HG02885 (cell line): ENCODE data around the gene ABL2.
"Not testable (repeated sequence)": the region's sequence is repeated elsewhere in the genome, so short reads cannot be mapped to it uniquely, and the experiment has no call there.

Source experiments
- ATAC-seq: cut with Tn5 transposase; IDR thresholded peaks from one replicate; pipeline ENCODE4 v1.9.1; 2021; ENCODE audit warnings: mild to moderate bottlenecking; ENCODE audit not compliant: unreplicated experiment, poor library complexity

ABL2 gene

DNA sequence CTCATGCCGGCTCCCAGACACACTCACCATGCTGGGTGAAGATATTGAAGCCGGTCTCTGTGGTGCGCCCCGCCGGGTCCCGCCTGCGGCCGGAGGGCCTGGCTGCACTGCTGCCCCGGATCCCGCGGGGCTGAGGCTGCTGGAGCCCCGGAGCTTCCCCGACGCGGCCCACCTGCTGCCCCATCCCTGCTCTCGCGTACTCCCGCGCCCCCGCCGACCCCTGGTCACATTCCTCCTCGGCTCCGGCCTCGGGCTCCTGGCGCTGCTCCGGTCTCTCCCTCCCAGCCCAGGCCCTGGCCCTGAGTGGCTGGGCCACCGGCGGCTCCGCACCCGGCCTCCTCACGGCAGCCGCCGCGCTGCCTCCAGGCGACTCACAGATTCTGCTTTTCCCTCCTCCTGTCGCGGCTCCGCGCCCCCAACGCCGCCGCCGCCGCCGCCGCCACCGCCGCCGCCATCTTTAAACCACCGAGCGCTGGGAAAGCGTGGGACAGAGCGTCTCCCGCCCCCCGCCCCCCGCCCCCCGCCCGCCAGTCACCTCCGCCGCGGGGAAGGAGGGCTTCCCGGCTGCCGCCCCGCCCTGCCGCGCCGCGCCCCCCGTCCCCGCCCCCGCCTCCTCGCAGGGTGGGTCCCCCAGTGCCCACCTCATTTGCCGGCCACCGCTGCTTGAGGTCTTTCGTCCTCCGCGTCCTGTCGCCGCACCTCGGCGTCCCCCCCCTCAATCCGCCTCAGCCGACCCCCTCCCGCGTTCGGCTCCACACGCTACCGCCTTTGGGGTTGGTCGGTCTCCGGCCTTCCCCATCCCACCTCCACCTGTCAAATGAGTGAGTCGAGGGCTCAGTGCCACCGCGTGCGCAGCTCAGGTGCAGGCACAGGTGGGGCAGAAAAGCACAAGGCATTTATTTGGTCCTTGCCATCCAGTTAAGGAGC, at the start of gene ABL2:
TSS of gene ABL2 (minus strand) at position 464 of the 927 bp plus-strand sequence. CDS start at position 184, 280 bp downstream.
- ATAC-seq, result peak; percentile 69

DNA sequence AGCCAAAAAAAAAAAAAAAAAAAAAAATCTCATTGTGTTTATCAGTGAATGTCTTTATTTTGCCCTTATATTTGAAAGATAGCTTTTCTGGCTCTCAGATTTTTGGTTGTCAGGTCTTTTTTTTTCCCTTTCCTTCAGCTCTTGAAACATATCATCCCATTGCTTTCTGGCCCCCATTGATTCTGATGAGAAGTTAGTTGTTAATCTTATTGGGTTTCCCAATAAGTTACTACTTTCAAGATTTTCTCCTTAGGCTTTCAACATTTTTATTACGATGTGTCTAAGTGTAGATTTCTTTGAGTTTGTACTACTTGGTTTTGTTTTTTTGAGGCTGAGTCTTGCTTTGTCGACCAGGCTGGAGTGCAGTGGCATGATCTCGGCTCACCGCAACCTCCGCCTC, 49.4 kb upstream of the ABL2 start:
- no peak for ATAC-seq

- ATAC-seq, result not testable (repeated sequence)
Measured at GRCh38 chr1:179274424-179274823, 44.9 kb upstream of the ABL2 start.

DNA sequence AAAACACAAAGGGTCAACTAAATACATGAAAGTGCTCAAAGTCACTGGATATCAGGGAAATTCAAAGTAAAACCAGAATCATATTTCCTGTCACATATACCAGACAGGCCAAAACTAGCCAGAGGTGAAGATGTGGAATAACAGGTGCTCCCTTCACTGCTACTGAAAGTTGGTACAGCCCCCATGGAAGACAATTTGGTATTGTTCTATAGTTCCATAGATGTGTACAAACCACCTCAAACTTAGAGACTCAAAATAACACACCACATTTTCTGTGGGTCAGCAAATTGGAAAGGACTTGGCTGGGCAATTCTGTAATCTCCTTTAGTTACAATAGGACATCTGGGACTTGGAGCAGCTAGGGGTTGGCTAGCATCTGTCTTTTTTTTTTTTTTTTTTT, 39.6 kb upstream of the ABL2 start:
- no peak for ATAC-seq

DNA sequence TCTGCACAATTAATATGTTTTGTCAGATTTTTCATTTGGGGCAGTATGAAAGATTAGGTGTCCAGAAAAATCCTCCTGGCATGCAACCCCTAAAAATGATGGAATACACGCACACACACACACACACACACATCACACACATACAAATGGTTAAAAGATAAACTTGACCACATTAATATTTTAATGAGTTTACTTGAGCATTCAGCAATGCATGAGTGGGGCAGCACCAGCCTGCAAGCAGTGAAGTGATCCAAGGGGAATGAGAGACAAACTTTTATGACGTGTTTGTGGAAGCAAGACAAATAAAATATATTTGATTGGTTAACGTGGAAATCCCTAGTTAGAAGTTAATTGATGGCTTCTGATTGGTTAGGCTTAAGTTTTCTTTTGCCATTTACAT, 35.0 kb upstream of the ABL2 start:
- no peak for ATAC-seq

DNA sequence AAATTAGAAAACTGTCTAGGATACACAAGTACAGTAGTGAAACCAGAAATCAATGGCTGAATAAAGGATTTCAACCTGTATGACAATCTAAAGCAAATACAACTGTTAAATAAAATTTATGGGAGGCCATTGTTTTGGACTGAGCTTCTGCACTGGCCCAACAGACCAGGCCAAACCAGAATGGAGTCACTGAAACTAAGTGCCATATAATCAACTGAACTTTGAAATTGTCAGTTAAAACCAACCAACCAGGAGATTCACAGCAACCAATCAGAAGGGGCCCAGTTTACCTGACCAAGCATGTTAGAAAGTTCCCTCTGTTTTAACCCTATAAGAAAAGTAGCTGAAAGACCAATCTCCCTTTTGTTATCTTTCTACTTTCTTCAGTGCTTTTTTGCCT, 33.6 kb upstream of the ABL2 start:
- no peak for ATAC-seq

GRCh38 chr1:179262183-179262582, 32.7 kb upstream of the ABL2 start:
- ATAC-seq, result no peak

DNA sequence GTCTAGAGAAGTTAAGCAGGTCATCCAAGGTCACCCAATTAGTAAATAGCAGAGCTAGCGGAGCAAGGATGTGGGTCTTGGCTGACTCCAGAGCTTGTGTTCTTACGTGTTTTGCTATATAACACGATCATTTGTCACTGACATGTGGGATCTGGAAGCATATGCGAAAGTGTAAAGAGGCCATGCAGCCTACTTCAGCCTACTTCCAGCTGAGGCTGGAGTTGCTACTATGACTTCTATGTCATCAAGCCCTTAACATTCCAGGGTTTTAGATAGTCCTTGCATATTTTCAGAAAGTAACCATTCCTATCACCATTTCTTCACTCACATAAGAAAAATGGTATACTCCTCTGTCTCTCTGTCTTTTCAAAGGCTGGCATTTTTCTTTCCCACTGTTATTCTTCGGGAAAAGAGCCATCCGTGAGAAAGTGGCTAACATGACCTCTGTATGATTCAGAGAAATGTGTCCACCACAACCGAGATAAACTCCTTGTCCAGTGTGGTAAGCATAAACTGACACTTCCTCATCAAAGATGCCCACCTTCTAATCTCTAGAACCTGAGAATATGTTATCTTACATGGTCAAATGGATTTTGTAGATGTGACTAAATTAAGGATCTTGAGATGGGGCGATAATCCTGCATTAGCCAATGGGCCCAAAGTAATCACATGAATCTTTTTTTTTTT, 24.0 kb upstream of the ABL2 start:
- ATAC-seq, result no peak

DNA sequence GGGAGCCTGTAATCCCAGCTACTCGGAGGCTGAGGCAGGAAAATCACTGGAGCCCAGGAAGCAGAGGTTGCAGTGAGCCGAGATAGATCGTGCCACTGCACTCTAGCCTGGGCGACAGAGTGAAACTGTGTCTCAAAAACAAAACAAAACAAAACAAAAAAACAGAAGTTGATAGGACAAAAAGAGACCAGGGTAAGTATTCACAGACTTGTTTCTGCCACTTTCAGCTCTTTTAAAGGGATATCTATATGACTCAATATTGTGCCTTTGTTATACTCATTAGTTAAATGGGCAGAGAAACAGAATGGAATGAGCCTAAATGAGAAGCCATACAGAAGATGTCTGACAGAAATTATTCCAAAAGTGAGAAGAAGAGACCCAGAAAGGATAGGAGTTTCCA, 23.1 kb upstream of the ABL2 start:
- no peak for ATAC-seq

DNA sequence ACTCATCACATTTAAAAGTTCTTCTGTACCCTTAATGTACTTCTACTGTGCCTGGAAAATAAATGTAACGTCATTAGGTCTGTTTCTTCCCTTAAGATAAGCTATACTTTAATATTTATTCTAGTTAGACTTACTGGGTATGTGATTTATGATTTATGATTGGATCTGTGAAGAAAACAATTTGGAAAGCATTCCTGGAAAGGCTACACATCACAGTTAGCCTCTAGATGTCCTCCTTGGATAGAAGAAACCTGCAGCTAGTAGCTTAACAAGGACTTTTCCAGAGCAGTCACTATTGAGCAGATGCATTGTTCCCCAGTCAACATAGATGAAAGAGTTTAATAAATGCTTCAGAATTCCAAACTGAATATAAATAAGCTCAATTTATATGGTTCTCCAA, 22.2 kb upstream of the ABL2 start:
- no peak for ATAC-seq

- no peak for ATAC-seq
Measured at GRCh38 chr1:179247923-179248322, 18.4 kb upstream of the ABL2 start.

GRCh38 chr1:179245426-179245825, 15.9 kb upstream of the ABL2 start:
- peak; percentile 59 for ATAC-seq

GRCh38 chr1:179241530-179242097, 12.1 kb upstream of the ABL2 start:
- ATAC-seq, result no peak

DNA sequence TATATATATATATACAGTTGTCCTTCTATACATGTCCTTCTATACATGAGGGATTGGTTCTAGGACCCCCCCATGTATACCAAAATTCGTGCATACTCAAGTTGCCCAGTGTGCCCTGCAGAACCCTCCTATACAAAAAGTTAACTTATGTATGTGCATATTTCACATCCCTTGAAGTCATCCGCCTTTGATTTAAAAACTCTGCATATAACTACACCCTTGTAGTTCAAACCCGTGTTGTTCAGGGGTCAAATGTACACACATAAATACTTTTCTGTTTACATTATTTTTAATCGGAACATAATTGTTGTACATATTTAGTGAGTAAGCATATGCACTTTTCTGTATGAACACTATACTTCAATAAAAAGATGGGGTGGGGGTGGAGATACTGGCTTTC, 7.7 kb upstream of the ABL2 start:
- ATAC-seq, result no peak

DNA sequence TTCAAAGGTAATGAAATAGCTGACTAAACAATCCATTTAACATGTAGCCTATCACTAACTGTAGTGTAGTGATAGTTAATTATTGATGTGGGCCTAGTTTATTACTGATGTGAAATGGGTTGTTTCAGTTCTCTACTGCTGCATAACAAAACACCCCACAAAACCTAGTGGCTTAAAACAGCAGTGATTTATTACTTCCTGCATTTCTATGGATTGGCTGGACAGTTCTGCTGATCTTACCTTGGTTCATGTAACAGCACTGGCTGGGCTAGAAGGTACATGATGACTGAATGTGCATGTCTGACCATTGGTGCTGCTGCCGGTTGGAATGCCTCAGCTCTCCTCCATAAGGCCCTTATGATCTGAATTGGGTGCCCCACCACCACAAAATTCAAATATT, 5.4 kb upstream of the ABL2 start:
- ATAC-seq, result no peak

DNA sequence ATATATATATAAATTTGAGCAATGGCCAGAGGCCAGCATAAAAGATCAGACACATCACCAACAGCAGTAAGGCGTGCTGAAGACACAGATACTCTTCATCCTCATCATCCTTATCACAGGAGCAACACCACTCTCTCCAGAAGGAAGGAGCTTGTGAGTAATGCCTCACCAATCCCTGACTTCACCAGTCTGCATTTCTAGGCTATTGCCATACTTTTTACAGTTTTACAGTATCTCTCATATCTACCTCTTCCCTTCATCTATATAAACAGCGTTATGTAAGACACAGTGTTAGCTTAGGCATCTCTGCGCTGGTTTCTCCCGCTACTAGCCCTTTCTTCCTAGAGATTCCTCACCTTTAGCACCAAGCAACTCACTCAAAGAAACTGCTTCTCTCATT, 2.4 kb upstream of the ABL2 start:
- no peak for ATAC-seq

DNA sequence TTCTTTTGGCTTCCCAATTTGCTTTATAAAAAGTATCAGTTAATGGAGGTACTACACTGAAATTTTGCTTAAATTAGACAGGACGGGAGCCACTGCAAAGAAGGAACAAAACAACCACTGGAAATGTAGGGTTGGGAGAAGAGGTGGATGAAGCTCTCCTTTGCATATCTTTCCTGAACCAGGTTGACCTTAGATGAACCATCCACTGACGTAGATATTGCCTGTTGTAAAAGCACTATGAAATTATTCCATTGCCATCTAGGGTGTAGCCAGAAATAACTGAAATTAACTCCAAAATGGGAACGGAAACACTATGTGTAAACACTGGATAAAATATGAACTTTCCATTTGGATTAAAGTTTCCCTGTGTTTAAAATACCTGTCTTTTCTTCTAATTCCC, 1.2 kb upstream of the ABL2 start:
- ATAC-seq, result no peak

- no peak for ATAC-seq
Measured at GRCh38 chr1:179230251-179230650, 774 bp upstream of the ABL2 start.

DNA sequence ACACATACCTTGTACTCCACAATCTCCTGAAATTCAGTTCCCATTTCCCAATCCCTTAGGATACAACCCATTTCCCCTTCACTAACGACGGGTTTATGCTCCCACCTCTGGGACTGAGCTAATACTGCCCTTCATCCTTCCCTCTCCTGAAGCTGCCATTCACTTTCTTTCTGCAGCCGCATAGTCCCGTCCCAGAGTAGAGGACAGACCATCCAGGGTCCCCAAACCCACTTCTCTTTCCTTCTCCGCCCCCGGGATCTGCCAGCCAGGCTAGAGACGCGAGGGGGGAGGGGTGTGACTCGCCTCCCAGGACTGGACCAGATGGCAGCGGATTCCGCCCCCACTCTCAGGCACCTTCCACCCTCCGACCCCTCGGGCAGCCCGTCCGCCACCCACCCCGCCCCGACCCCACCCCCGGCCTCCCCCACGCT, 679 bp downstream of the ABL2 start:
- ATAC-seq, result peak; percentile 34

GRCh38 chr1:179226738-179227137, 2.7 kb downstream of the ABL2 start:
- ATAC-seq, result no peak

DNA sequence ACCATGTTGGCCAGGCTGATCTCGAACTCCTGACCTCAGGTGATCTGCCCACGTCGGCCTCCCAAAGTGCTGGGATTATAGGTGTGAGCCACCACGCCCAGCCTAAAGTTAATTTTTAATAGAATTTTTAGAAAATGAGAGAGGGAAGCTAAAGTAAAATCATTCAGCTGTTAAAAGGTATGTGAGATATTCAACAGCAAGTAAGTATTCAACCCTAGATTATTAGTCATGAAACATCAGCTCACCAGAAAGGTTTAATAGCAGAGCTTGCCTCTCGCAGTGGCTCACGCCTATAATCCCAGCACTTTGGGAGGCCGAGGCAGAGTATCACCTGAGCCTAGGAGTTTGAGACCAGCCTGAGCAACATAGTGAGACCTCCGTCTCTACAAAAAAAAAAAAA, 5.0 kb downstream of the ABL2 start:
- ATAC-seq, result not testable (repeated sequence)
